Kidney epithelial cell (primary cell): ENCODE data around the gene DSE. TPM values are rescaled to one million over a fixed set of nuclear protein-coding genes. Genes with fewer than 3 reads are reported as not detected.

ENCODE experiments used
- DNase-seq: peaks from one replicate; pipeline ENCODE4 v3.0.0-alpha.2; 2010; ENCODE audit warnings: low read depth
- H3K27me3 ChIP-seq: 2 replicates; pipeline ENCODE4 v1.6.0; 2011; ENCODE audit warnings: low read length; ENCODE audit not compliant: control insufficient read depth, insufficient read depth
- H3K36me3 ChIP-seq: 2 replicates; pipeline ENCODE4 v1.5.1; 2011; ENCODE audit warnings: low read length; ENCODE audit not compliant: control insufficient read depth, insufficient read depth
- H3K4me3 ChIP-seq: 2 replicates; pipeline ENCODE4 v1.5.1; 2011; ENCODE audit warnings: low read depth, mild to moderate bottlenecking, control low read depth, low read length
- total RNA-seq: library from RNA; depleted of rRNA; stranded (reverse); fragments of >200 nt; gene quantifications from 2 replicates; pipeline ENCODE4 v1.2.3, GENCODE V29; 2015
- TF ChIP-seq, protein P1 (sequence below): IDR thresholded peaks from 2 replicates; pipeline ENCODE4 v1.5.1; 2011; ENCODE audit warnings: mild to moderate bottlenecking, moderate library complexity, low read length, control low read depth, inconsistent platforms; ENCODE audit not compliant: insufficient read depth, poor library complexity, severe bottlenecking

The DSE gene
- total RNA-seq, 1 donor from 2014 or later, result 48.8 TPM

DNA sequence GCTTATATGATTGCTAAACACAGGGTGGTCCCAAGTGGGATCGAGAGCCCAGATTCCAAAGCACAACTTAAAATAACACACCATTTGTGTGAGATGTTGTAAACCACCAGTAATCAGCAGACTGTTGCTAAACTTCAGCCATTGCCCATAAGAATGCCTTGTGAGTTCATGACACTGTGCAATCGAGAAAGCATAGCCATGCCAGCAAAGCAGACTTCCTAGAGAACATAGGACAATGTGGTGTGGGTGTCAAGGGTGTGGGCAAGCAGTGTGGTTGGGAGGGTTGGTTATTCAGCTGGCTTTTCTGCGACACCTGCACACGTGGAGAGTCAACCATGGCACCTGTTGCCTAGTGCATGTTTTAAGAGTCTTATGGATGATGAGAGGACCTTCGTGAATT, 74.4 kb downstream of the DSE start:
- H3K36me3 ChIP-seq, result no peaks in the 10 kb centered on the region
- H3K27me3 ChIP-seq, result no peaks in the 10 kb centered on the region
- no peak for DNase-seq
- H3K4me3 ChIP-seq, result no peak overlapping the region
- TF ChIP-seq, protein P1, sequence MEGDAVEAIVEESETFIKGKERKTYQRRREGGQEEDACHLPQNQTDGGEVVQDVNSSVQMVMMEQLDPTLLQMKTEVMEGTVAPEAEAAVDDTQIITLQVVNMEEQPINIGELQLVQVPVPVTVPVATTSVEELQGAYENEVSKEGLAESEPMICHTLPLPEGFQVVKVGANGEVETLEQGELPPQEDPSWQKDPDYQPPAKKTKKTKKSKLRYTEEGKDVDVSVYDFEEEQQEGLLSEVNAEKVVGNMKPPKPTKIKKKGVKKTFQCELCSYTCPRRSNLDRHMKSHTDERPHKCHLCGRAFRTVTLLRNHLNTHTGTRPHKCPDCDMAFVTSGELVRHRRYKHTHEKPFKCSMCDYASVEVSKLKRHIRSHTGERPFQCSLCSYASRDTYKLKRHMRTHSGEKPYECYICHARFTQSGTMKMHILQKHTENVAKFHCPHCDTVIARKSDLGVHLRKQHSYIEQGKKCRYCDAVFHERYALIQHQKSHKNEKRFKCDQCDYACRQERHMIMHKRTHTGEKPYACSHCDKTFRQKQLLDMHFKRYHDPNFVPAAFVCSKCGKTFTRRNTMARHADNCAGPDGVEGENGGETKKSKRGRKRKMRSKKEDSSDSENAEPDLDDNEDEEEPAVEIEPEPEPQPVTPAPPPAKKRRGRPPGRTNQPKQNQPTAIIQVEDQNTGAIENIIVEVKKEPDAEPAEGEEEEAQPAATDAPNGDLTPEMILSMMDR, result no peak

DNA sequence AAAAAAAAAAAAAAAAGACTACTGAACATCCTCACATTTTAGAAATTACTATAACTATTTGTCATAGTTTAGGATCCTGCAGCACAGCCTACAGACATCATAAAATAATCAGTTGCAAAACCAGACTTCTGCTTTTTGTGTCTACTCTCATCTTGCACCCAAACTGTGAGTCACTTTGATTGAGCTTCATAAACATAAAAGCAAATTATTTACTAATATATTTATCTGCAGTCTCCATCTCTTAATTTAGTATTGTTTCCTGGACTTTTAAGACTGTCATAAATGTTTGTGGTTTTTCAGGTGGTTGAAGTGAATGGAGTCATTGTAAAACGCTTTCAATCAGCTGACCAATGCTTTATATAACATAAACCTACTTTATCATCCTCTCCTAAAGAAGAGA, 75.7 kb downstream of the DSE start:
- no peaks in the 10 kb centered on the region for H3K27me3 ChIP-seq
- H3K36me3 ChIP-seq, result no peaks in the 10 kb centered on the region
- no peak overlapping the region for H3K4me3 ChIP-seq
- TF ChIP-seq, protein P1, result no peak
- DNase-seq, result no peak

GRCh38 chr6:116447052-116447451, 76.3 kb downstream of the DSE start:
- TF ChIP-seq, protein P1, result no peak
- no peak overlapping the region for H3K4me3 ChIP-seq
- no peak for DNase-seq

DNA sequence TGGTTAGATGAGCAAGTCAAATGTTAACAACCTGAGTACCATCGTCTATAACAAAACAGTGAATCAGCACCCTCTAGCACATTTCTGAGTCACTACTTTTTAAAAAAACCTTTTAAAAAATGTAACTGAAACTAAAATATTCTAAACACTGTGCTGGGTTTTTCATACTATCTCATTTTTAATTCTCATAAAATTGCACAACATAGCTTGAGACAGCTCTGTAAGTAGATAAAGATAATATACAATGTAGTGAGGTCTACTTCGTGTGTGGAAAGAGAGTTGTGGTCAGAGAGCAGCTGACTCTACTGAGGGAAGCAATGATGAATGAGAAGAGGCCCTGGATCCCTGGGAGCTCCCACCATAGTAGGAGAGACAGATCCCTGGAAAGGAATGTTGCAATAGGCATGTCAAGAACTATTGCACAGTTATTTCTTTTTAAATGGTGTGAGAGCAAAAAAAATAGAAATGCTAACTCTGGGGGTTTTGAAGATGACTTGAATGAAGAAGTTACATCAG, 76.8 kb downstream of the DSE start:
- no peaks in the 10 kb centered on the region for H3K27me3 ChIP-seq
- H3K36me3 ChIP-seq, result no peaks in the 10 kb centered on the region
- DNase-seq, result peak; percentile 68
- no peak overlapping the region for H3K4me3 ChIP-seq
- TF ChIP-seq, protein P1, result no peak

More at GRCh38 chr6:116447052-116447451, 76.3 kb downstream of the DSE start:
- no peaks in the 10 kb centered on the region for H3K36me3 ChIP-seq
- H3K27me3 ChIP-seq, result no peaks in the 10 kb centered on the region

GRCh38 chr6:116449565-116449964, 78.8 kb downstream of the DSE start:
- DNase-seq, result no peak
- no peaks in the 10 kb centered on the region for H3K27me3 ChIP-seq
- TF ChIP-seq, protein P1, result no peak
- no peak overlapping the region for H3K4me3 ChIP-seq
- no peaks in the 10 kb centered on the region for H3K36me3 ChIP-seq

DNA sequence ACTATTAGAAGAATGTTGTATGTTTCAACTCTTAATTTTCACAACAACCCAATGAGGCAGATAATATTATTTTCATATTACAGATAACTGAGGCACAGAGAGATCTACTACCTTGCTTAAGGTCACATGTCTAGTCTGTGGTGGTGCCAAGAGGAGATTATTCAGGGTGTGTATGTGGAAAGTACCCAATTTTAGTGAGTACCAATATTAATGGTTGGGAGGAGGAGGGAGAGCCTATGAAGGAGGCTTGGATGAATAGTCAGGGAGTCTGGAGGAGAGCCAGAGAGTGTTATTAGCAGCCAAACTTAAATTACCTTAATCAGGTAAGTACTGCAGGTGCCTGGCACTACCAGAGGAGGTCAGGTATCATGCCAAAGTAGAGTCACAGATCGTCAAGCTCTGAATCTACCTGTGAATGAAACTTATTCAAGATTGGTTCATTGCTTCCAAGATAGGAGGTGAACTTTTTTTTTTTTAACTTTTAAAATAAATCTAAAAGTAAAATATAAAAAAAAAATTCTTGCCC, 79.5 kb downstream of the DSE start:
- Histone ChIP-seq H3K27me3 (no peaks in the 10 kb centered on the region), H3K4me3 (no peak overlapping the region), H3K36me3 (no peaks in the 10 kb centered on the region)
- TF ChIP-seq, protein P1, result no peak
- no peak for DNase-seq
